ACHN (cell line): ENCODE measurements around the gene ACTG1.

ENCODE experiments used
- DNase-seq: peaks from one replicate; pipeline ENCODE4 v3.0.0-alpha.2; 2015
- in situ Hi-C: cut with HindIII; loops from 2 replicates; pipeline ENCODE4 v1.10.0; 2017; ENCODE audit warnings: low sequenced_read_pairs, low pct_ligation_motif_present, low pct_unique_long_range_greater_than_20kb

Gene ACTG1

GRCh38 chr17:81473019-81473418 lies 39.6 kb downstream of the ACTG1 start:
- in situ Hi-C loops, result no loop called here
- no peak for DNase-seq

GRCh38 chr17:81471818-81472456 lies 40.7 kb downstream of the ACTG1 start:
- no peak for DNase-seq
- in situ Hi-C loops, result no loop called here

- in situ Hi-C loops, result no loop called here
These were observed 41.4 kb downstream of the ACTG1 start for GRCh38 chr17:81470944-81471817.

GRCh38 chr17:81470270-81470943 lies 42.2 kb downstream of the ACTG1 start:
- in situ Hi-C loops, result no loop called here
- no peak for DNase-seq

More at GRCh38 chr17:81470944-81471817, 41.4 kb downstream of the ACTG1 start:
- no peak for DNase-seq

DNA sequence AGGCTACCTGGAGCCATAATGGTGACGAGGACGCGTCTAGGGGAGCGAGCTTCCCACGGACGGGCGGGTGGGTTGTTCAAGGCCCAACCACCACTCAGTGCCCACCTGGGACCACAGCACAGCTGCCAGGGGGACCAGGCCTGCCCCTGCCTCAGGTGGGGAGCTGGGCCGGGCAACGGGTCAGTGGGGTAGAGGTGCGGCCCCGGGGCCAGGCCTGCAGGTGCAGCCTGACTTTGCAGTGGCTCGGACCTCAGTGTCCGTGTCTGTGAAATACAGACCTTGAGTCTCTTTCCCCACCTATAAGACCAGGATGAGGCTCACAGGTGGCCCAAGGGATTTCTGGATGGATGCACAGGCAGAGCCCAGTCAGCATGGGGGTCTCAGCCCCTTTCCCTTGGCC lies 43.3 kb downstream of the ACTG1 start:
- DNase-seq, result no peak
- in situ Hi-C loops, result no loop called here

- in situ Hi-C loops, result no loop called here
These were observed 43.9 kb downstream of the ACTG1 start for GRCh38 chr17:81468770-81469121.

DNA sequence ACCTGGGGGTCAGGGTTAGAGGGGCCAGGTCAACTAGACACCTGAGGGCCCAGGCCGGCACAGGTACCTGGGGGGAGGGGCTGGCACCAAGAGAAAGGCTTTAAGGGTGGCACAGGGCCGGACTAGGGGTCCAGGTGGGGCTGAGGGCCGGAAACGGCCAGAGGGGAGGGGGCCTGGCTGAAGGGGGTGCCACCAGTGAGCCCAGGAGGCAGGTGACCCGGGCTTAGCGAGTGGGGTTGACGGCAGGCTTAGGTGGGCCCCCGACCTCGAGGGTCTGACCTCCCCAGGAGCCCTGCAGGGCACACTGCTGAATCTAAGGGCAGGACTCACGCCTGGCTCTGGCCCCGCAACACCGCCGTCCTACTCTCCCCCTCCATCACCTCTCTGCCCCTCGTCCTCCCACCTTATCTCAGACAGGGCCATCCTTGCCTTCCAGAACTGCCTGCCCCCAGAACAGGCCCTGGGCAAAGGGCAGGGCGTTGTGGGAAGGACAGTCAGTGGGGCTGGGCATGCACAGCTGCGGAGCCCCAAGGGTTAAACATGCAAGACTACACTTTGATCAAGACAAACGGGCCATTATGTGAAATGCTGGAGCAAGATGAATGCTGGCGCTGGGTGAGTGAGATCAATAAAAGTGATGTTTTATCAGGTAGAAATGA lies 44.4 kb downstream of the ACTG1 start:
- in situ Hi-C loops, result no loop called here
- no peak for DNase-seq

More at GRCh38 chr17:81468770-81469121, 43.9 kb downstream of the ACTG1 start:
- no peak for DNase-seq

GRCh38 chr17:81466564-81467472 lies 45.8 kb downstream of the ACTG1 start:
- no peak for DNase-seq

DNA sequence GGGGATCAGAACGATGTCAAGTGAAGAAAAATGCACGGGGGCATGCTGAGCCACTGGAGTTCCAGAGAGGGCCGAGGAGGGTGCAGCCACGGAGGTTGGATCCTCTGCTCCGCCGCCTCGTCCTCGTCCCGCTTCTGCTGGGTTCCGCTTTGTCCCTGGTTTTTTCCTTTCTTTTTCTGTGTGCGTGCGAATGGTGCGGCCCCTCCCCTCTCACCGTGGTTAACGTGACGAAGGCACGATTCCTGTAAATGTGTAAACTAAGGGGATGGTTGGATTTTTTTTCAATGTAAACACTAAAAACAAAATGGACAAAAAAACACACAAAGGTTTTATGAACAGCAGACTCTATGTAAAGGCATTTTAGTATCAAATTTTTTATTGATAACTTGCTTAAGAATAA lies 46.7 kb downstream of the ACTG1 start:
- DNase-seq, result no peak
- in situ Hi-C loops, result no loop called here

More at GRCh38 chr17:81466564-81467472, 45.8 kb downstream of the ACTG1 start:
- in situ Hi-C loops, result no loop called here

DNA sequence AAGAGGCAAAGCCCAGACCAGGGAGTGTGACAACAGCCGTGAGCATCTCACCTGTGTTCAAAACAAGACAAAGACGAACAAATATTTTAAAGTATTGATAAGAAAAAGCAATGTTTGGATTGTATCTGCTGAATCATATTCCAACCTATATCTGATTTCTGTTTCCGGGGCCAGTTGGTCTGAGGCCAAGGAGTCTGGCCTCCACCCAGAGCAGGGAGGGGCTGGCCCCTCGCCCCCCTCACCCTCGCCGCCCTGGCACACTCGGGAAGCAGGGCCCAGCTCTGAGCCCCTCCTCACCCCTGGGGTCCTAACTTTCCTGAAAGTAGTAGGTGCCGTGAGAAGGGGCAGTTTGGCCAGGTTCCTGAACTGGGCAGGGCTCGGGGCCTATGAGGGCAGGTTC lies 48.0 kb downstream of the ACTG1 start:
- DNase-seq, result no peak
- in situ Hi-C loops, result no loop called here

DNA sequence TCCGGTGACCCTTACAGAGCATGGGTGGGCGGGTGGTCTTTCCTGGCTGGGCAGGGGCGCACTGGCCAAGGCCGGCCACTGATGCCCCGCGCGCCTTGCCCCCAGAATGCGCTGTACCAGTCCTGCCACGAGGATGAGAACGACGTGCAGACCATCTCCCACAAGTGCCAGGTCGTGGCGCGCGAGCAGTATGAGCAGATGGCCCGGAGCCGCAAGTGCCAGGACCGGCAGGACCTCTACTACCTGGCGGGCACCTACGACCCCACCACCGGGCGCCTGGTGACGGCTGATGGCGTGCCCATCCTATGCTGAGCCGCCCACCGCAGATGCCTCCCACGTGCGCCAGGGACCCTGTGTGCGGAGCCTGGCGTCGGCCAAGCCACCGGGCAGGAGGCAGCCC lies 49.1 kb downstream of the ACTG1 start:
- in situ Hi-C loops, result no loop called here
- no peak for DNase-seq

GRCh38 chr17:81462506-81463125 lies 50.0 kb downstream of the ACTG1 start:
- DNase-seq, result no peak
- in situ Hi-C loops, result no loop called here

DNA sequence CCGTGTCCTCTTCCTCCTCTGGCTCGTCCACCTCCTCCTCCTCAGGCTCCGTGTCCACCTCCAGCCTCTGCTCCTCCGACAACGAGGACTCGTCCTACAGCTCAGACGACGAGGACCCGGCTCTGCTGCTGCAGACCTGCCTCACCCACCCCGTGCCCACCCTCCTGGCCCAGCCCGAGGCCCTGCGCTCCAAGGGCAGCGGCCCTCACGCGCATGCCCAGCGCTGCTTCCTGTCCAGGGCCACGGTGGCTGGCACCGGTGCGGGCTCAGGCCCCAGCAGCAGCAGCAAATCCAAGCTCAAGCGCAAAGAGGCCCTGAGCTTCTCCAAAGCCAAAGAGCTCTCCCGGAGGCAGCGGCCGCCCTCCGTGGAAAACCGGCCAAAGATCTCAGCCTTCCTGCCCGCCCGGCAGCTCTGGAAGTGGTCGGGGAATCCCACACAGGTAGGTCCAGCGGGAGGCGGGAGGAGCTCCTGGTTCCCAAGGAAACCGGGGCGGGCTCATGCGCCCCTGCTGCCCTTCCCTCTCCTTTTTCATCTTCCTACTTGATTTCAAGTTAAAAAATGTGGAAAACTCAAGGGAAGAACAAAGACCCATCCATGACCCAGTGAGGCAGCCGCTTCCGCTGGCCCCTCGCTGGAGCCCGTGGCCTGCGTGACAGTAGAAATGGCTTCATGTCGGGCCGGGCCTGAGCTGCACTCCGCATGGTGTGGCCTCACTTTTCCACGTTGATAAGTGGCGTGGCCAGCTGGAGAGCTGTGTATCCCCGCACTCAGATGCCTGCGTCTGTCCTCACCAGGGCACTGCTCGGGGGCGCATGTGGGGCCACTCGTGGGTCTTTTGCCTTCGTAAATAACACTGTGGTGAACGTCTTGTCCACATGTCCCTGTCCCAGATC lies 50.7 kb downstream of the ACTG1 start:
- DNase-seq, result no peak
- in situ Hi-C loops, result no loop called here

GRCh38 chr17:81460856-81461460 lies 51.6 kb downstream of the ACTG1 start:
- in situ Hi-C loops, result no loop called here
- no peak for DNase-seq
